ENCODE measurements around the gene PDE5A. TPM values are rescaled to one million over a fixed set of nuclear protein-coding genes. Genes with fewer than 3 reads are reported as not detected.
A peak's percentile ranks its signal among the peaks of the same experiment; 100 is the strongest.
"Not testable (repeated sequence)": the region's sequence is repeated elsewhere in the genome, so short reads cannot be mapped to it uniquely, and the experiment has no call there.

Gene PDE5A
- total and polyA plus RNA-seq, 2 donors (not counting 3 experiments of a cell fraction or from before 2014, with no cell fraction given), result 0.73 to 2.3 TPM

DNA sequence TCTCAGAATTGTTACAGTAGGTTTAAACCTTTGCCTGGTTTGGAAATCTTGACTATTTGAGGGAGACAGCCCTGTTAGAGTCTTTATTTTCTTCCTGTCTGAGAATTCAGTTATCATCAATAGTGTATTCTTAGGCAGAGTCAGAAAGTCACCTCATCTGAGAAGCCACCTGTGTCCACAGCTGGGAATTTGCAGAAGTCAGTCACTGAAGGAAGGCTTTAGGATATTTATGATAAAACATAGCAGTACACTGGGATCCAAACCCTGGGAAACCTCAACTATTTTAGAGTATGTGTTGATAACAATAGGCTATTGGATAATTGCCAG is 157.9 kb downstream of the PDE5A start:
- H3K79me2 ChIP-seq (ENCODE audit: control insufficient read depth, insufficient read depth, low read length); H4K20me1 ChIP-seq (replicated peaks; ENCODE audit: control insufficient read depth, extremely low read depth, insufficient read depth, low read length); H3K36me3 ChIP-seq (ENCODE audit: control insufficient read depth in 2 of 2, extremely low read depth in 1 of 2, insufficient read depth in 2 of 2, low read length in 2 of 2); H3K9ac ChIP-seq (replicated peaks; ENCODE audit: extremely low read depth, insufficient read depth, low read length); dilution Hi-C loops (cut with MboI; ENCODE audit: extremely low pct_ligation_motif_present, low sequenced_read_pairs); H3K4me2 ChIP-seq (ENCODE audit: insufficient read depth, low read length); DNase-seq (ENCODE audit: low read depth, low spot score); FAIRE-seq; H3K27ac ChIP-seq (ENCODE audit: insufficient read depth, low read depth, low read length); intact Hi-C loops (cut with micrococcal nuclease); H3K9me1 ChIP-seq (replicated peaks; ENCODE audit: control insufficient read depth, extremely low read depth, insufficient read depth, low read length); H3K27me3 ChIP-seq (ENCODE audit: control insufficient read depth in 2 of 2, insufficient read depth in 2 of 2, low read length in 2 of 2); H2AFZ ChIP-seq (ENCODE audit: low read depth, low read length); BruUV-seq (replicated peaks); H3K4me3 ChIP-seq (replicated peaks in 1 of 3; ENCODE audit: insufficient read depth in 1 of 3, low read depth in 1 of 3, low read length in 3 of 3); POLR2A ChIA-PET; H3K9me3 ChIP-seq (replicated peaks; ENCODE audit: control insufficient read depth, insufficient read depth, low read length); CTCF ChIA-PET; H3K4me1 ChIP-seq (ENCODE audit: control insufficient read depth, extremely low read depth, insufficient read depth, low read length): not testable (repeated sequence)

DNA sequence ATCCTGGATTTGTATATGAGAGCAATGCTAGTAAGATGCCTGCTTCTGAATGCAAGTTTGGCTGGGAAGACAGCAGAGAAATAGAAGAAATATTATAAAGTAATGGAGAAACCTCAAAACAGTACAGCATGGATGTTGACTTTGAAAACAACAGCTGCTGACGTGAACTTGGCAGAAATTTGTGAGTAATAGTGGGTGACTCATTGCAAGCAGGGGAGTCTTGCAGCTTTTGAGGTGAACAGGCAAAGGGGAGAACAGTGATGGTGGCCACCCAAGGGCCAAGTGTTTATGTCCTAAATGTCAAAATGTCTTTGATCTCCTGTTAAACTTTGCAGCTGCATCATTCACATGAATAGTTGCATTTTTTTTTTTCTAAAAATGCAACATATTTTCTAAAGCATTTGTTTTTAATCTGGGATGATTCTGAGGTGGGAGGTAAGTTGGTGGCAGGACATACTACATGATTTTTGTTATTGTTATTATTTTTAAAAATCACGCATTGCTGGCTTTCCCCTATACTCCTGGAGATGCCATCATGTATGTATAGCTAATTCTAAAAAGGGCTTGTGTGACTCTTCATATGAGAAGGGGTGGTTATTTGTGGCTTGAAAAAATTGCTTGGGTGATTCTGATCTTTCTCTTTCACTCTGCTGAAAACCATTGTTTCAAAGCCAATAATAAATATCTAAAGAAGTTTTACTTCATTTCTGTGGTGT is 158.4 kb downstream of the PDE5A start:
- intact Hi-C loops (cut with micrococcal nuclease); dilution Hi-C loops (cut with MboI; ENCODE audit: extremely low pct_ligation_motif_present, low sequenced_read_pairs); POLR2A ChIA-PET; H3K36me3 ChIP-seq (ENCODE audit: control insufficient read depth in 2 of 2, extremely low read depth in 1 of 2, insufficient read depth in 2 of 2, low read length in 2 of 2); BruUV-seq (replicated peaks); H3K27me3 ChIP-seq (ENCODE audit: control insufficient read depth in 2 of 2, insufficient read depth in 2 of 2, low read length in 2 of 2); H3K4me2 ChIP-seq (ENCODE audit: insufficient read depth, low read length); H2AFZ ChIP-seq (ENCODE audit: low read depth, low read length); H3K9ac ChIP-seq (replicated peaks; ENCODE audit: extremely low read depth, insufficient read depth, low read length); H3K79me2 ChIP-seq (ENCODE audit: control insufficient read depth, insufficient read depth, low read length); CTCF ChIA-PET; H3K4me1 ChIP-seq (ENCODE audit: control insufficient read depth, extremely low read depth, insufficient read depth, low read length); H3K27ac ChIP-seq (ENCODE audit: insufficient read depth, low read depth, low read length); H3K9me3 ChIP-seq (replicated peaks; ENCODE audit: control insufficient read depth, insufficient read depth, low read length); H3K9me1 ChIP-seq (replicated peaks; ENCODE audit: control insufficient read depth, extremely low read depth, insufficient read depth, low read length); H3K4me3 ChIP-seq (replicated peaks in 1 of 3; ENCODE audit: insufficient read depth in 1 of 3, low read depth in 1 of 3, low read length in 3 of 3); H4K20me1 ChIP-seq (replicated peaks; ENCODE audit: control insufficient read depth, extremely low read depth, insufficient read depth, low read length): not testable (repeated sequence)
- FAIRE-seq (peak; percentile 79), DNase-seq (ENCODE audit: low read depth, low spot score) (peak; percentile 9)
- peak; percentile 28 for TF ChIP-seq FOS (IDR thresholded peaks at IDR 0.05; ENCODE audit: borderline replicate concordance, insufficient read depth, low read length)

DNA sequence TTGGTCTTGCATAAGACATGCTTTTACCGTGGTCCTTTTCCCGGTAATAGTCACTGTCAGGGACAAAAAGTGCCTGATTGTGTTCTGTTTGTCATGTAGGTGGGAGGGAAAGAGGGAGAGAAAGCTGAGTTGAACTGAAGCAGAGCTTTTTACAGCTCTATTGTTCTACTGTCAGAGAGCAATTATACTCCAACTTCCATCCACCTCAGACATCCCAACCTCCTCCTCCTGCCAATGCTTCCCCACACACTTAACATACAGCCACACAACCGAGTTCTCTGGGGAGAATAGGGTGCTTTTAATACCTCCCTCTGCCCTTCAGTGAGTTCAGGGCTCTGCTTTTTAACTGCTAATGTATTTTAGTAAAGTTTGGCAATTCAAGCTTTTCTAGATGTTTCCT is 159.6 kb downstream of the PDE5A start:
- POLR2A ChIA-PET, result not testable (repeated sequence)

DNA sequence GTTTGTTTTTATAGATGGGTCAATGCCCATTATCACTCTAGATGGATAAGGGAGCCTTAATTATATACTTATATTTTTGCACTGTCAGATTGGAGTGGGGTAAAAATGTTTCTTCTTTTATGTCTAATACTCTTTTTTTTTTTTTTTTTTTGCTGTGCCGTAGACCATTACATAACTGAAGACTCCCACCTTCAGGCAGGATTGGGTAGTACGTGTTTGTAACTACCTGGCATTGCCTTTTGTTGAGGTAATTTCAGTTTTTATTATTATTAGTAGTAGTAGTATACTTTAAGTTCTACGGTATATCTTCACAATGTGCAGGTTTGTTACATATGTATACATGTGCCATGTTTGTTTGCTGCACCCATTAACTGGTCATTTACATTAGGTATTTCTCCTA is 165.9 kb downstream of the PDE5A start:
- H3K27ac ChIP-seq (ENCODE audit: insufficient read depth, low read depth, low read length); DNase-seq (ENCODE audit: low read depth, low spot score); dilution Hi-C loops (cut with MboI; ENCODE audit: extremely low pct_ligation_motif_present, low sequenced_read_pairs); intact Hi-C loops (cut with micrococcal nuclease); H3K4me1 ChIP-seq (ENCODE audit: control insufficient read depth, extremely low read depth, insufficient read depth, low read length); BruUV-seq (replicated peaks); CTCF ChIA-PET; POLR2A ChIA-PET; H3K36me3 ChIP-seq (ENCODE audit: control insufficient read depth in 2 of 2, extremely low read depth in 1 of 2, insufficient read depth in 2 of 2, low read length in 2 of 2); H3K79me2 ChIP-seq (ENCODE audit: control insufficient read depth, insufficient read depth, low read length); H3K9me1 ChIP-seq (replicated peaks; ENCODE audit: control insufficient read depth, extremely low read depth, insufficient read depth, low read length); H3K9me3 ChIP-seq (replicated peaks; ENCODE audit: control insufficient read depth, insufficient read depth, low read length); H2AFZ ChIP-seq (ENCODE audit: low read depth, low read length); H4K20me1 ChIP-seq (replicated peaks; ENCODE audit: control insufficient read depth, extremely low read depth, insufficient read depth, low read length); H3K4me3 ChIP-seq (replicated peaks in 1 of 3; ENCODE audit: insufficient read depth in 1 of 3, low read depth in 1 of 3, low read length in 3 of 3); H3K9ac ChIP-seq (replicated peaks; ENCODE audit: extremely low read depth, insufficient read depth, low read length); H3K4me2 ChIP-seq (ENCODE audit: insufficient read depth, low read length); H3K27me3 ChIP-seq (ENCODE audit: control insufficient read depth in 2 of 2, insufficient read depth in 2 of 2, low read length in 2 of 2); FAIRE-seq: not testable (repeated sequence)

More for the DNA sequence above, 159.6 kb downstream of the PDE5A start:
- H3K4me1 ChIP-seq (ENCODE audit: control insufficient read depth, extremely low read depth, insufficient read depth, low read length); H3K27ac ChIP-seq (ENCODE audit: insufficient read depth, low read depth, low read length); H3K4me2 ChIP-seq (ENCODE audit: insufficient read depth, low read length); H3K9me1 ChIP-seq (replicated peaks; ENCODE audit: control insufficient read depth, extremely low read depth, insufficient read depth, low read length); H3K9ac ChIP-seq (replicated peaks; ENCODE audit: extremely low read depth, insufficient read depth, low read length); intact Hi-C loops (cut with micrococcal nuclease); H3K27me3 ChIP-seq (ENCODE audit: control insufficient read depth in 2 of 2, insufficient read depth in 2 of 2, low read length in 2 of 2); H3K36me3 ChIP-seq (ENCODE audit: control insufficient read depth in 2 of 2, extremely low read depth in 1 of 2, insufficient read depth in 2 of 2, low read length in 2 of 2); dilution Hi-C loops (cut with MboI; ENCODE audit: extremely low pct_ligation_motif_present, low sequenced_read_pairs); H2AFZ ChIP-seq (ENCODE audit: low read depth, low read length); H3K79me2 ChIP-seq (ENCODE audit: control insufficient read depth, insufficient read depth, low read length); H3K9me3 ChIP-seq (replicated peaks; ENCODE audit: control insufficient read depth, insufficient read depth, low read length); FAIRE-seq; DNase-seq (ENCODE audit: low read depth, low spot score); BruUV-seq (replicated peaks); H4K20me1 ChIP-seq (replicated peaks; ENCODE audit: control insufficient read depth, extremely low read depth, insufficient read depth, low read length); CTCF ChIA-PET; H3K4me3 ChIP-seq (replicated peaks in 1 of 3; ENCODE audit: insufficient read depth in 1 of 3, low read depth in 1 of 3, low read length in 3 of 3): not testable (repeated sequence)
